A549 (cell line): ENCODE results near the gene MPC1. TPM values are rescaled to one million over a fixed set of nuclear protein-coding genes. Genes with fewer than 3 reads are reported as not detected.

ENCODE experiments used
- ATAC-seq, 2 experiments: fragments of 200-7000 bp in 1 of 2; fragments of >200 bp in 1 of 2; cut with Nextera tagmentation in 1 of 2; cut with Tn5 transposase in 1 of 2; 3 replicates each; pipeline versions ENCODE4 v1.8.0 to v1.9.1; 2018 to 2020; ENCODE audit warnings: mild to moderate bottlenecking in 1 of 2, moderate library complexity in 1 of 2
- CTCF ChIA-PET: fragments of 300-600 bp; sonication (Branson Sonifier 250); formaldehyde crosslinking; extraction: SDS; loops from one replicate; lab custom pipeline; 2021; ENCODE audit warnings: antibody characterized with exemption, inconsistent platforms; lab: Yijun Ruan, JAX
- POLR2A ChIA-PET: fragments of 350-600 bp; formaldehyde crosslinking; extraction: SDS; loops from one replicate; lab custom pipeline; 2021; ENCODE audit warnings: antibody characterized with exemption, inconsistent platforms; lab: Yijun Ruan, JAX
- DNase-seq, 2 experiments: peaks; one replicate each; pipeline versions ENCODE4 v3.0.0 to v3.0.0-alpha.2; 2011 to 2016; ENCODE audit warnings: low read depth in 1 of 2, low spot score in 1 of 2
- FAIRE-seq: peaks from 2 replicates; lab custom pipeline; 2011; peaks lifted over from hg19 to GRCh38; lab: Jason Lieb, UNC
- H3K27ac ChIP-seq, 2 experiments: fragments of >200 bp; sonication (Bioruptor Twin); formaldehyde crosslinking; 3 replicates each; pipeline ENCODE4 v1.5.1; 2016 to 2017
- H3K4me1 ChIP-seq: fragments of >200 bp; sonication (Bioruptor Twin); formaldehyde crosslinking; 3 replicates; pipeline ENCODE4 v1.6.1; 2016
- H3K4me2 ChIP-seq: fragments of >200 bp; sonication (Bioruptor Twin); formaldehyde crosslinking; 3 replicates; pipeline ENCODE4 v1.6.1; 2016
- H3K4me3 ChIP-seq: fragments of >200 bp; sonication (Bioruptor Twin); formaldehyde crosslinking; 3 replicates; pipeline ENCODE4 v1.5.1; 2016
- H3K9me3 ChIP-seq: fragments of >200 bp; sonication (Bioruptor Twin); formaldehyde crosslinking; 3 replicates; pipeline ENCODE4 v1.6.1; 2016
- ATOH8 ChIP-seq: fragments of 250-450 bp; sonication (Bioruptor Pico); IDR thresholded peaks from 2 replicates; pipeline ENCODE4 v1.5.0; 2020; ENCODE audit warnings: low read depth, mild to moderate bottlenecking, moderate library complexity
- BCL3 ChIP-seq: fragments of >200 bp; sonication (Bioruptor Twin); formaldehyde crosslinking; IDR thresholded peaks from 3 replicates; pipeline ENCODE4 v1.6.1; 2016
- BHLHE40 ChIP-seq: IDR thresholded peaks from 2 replicates; pipeline ENCODE4 v1.6.1; 2012; ENCODE audit warnings: low read depth, low read length, inconsistent platforms
- CTCF ChIP-seq: fragments of >200 bp; sonication (Bioruptor Twin); formaldehyde crosslinking; IDR thresholded peaks from 3 replicates; pipeline ENCODE4 v1.5.1; 2016
- EHMT2 ChIP-seq: fragments of 200-600 bp; sonication (generic); IDR thresholded peaks from 2 replicates; pipeline ENCODE4 v1.6.1; 2016; ENCODE audit warnings: antibody characterized with exemption, low read depth, mild to moderate bottlenecking, moderate library complexity
- ELK1 ChIP-seq: fragments of 150-350 bp; IDR thresholded peaks from 2 replicates; pipeline ENCODE4 v1.6.1; 2014; ENCODE audit warnings: low read depth, mild to moderate bottlenecking, low read length
- EP300 ChIP-seq, 2 experiments: fragments of >200 bp; sonication (Bioruptor Twin); formaldehyde crosslinking; IDR thresholded peaks; 2 replicates in 1 of 2; 3 replicates in 1 of 2; pipeline ENCODE4 v1.6.1; 2016 to 2017
- GATA3 ChIP-seq: IDR thresholded peaks from 2 replicates; pipeline ENCODE4 v1.6.1; 2012; ENCODE audit warnings: borderline replicate concordance
- HEYL ChIP-seq: fragments of 250-450 bp; sonication (Bioruptor Pico); IDR thresholded peaks from 2 replicates; pipeline ENCODE4 v1.8.0; 2021; ENCODE audit warnings: mild to moderate bottlenecking, moderate library complexity
- HOXB13 ChIP-seq: fragments of 250-450 bp; sonication (Bioruptor Pico); IDR thresholded peaks from 2 replicates; pipeline ENCODE4 v1.5.0; 2020; ENCODE audit warnings: low read depth, mild to moderate bottlenecking, moderate library complexity
- HOXB5 ChIP-seq: fragments of 250-450 bp; sonication (Bioruptor Pico); IDR thresholded peaks from 2 replicates; pipeline ENCODE4 v1.5.0; 2020; ENCODE audit warnings: mild to moderate bottlenecking, moderate library complexity
- MAFK ChIP-seq: fragments of 450-650 bp; IDR thresholded peaks from 2 replicates; pipeline ENCODE4 v1.6.1; 2014; ENCODE audit not compliant: partially characterized antibody
- MYC ChIP-seq: IDR thresholded peaks from 2 replicates; pipeline ENCODE4 v1.6.1; 2012; ENCODE audit warnings: mild to moderate bottlenecking, inconsistent platforms, low read length, improper control_type of control experiment, borderline replicate concordance
- RARB ChIP-seq: fragments of 250-450 bp; sonication (Bioruptor Pico); IDR thresholded peaks from 2 replicates; pipeline ENCODE4 v1.8.0; 2021; ENCODE audit warnings: mild to moderate bottlenecking, moderate library complexity
- RNF2 ChIP-seq: fragments of 200-600 bp; sonication (generic); IDR thresholded peaks from 2 replicates; pipeline ENCODE4 v1.6.1; 2016; ENCODE audit warnings: low read depth, mild to moderate bottlenecking, antibody characterized with exemption, moderate library complexity, borderline replicate concordance
- SMC3 ChIP-seq: fragments of >200 bp; sonication (Bioruptor Twin); formaldehyde crosslinking; IDR thresholded peaks from 3 replicates; pipeline ENCODE4 v1.6.1; 2018; ENCODE audit warnings: inconsistent platforms
- ZNF302 ChIP-seq: fragments of 250-450 bp; sonication (Bioruptor Pico); IDR thresholded peaks from 2 replicates; pipeline ENCODE4 v1.9.0; 2021; ENCODE audit warnings: inconsistent platforms, mild to moderate bottlenecking, moderate library complexity
- WGBS: methylation state at CpG from one replicate; pipeline ENCODE4 v1.1.6; 2017; ENCODE audit errors: missing lambda C conversion rate; 5-methylcytosine and 5-hydroxymethylcytosine counted together
- polyA plus RNA-seq, 4 experiments: library from polyadenylated mRNA; depleted of rRNA in 3 of 4; stranded (reverse); fragments of >200 nt; fragmentation: RNase III in 1 of 4; extraction: RNeasy Plus Mini Kit Qiagen cat#74134 plus additional on column Dnase treatment in 1 of 4; gene quantifications; 2 replicates in 3 of 4; 3 replicates in 1 of 4; pipeline ENCODE4 v1.2.3, GENCODE V29; 2011 to 2017

The MPC1 gene
- polyA plus RNA-seq, 2 of the 4 experiments (the other 2 are of a cell fraction), result 4.4 to 7.7 TPM

- WGBS, result 89% methylated on average over 6 of the region's 12 CpGs
- ChIA-PET POLR2A (no interaction called here), CTCF (no interaction called here)
- no peak overlapping the region for H3K27ac ChIP-seq
- TF ChIP-seq MAFK, result no peak
- TF ChIP-seq ATOH8 (CRISPR knock-in tag), result no peak
- no peak for TF ChIP-seq BCL3
- no peak for TF ChIP-seq BHLHE40
- TF ChIP-seq ZNF302 (CRISPR knock-in tag), result no peak
- no peak for TF ChIP-seq EP300 (IDR thresholded peaks at IDR 0.05)
- TF ChIP-seq HOXB13 (CRISPR knock-in tag), result no peak
- TF ChIP-seq RNF2, result no peak
- TF ChIP-seq EHMT2, result no peak
- no peak for TF ChIP-seq HEYL (CRISPR knock-in tag)
- H3K4me1 ChIP-seq, result no peaks in the 10 kb centered on the region
- H3K9me3 ChIP-seq, result no peaks in the 10 kb centered on the region
- no peak for DNase-seq
- no peak for FAIRE-seq
- ATAC-seq, result no peak
- H3K4me3 ChIP-seq, result no peak overlapping the region
- H3K4me2 ChIP-seq, result no peak overlapping the region
These were observed 23.5 kb upstream of the MPC1 start for GRCh38 chr6:166406197-166406596.

- TF ChIP-seq ELK1, result no peak
- 75% methylated on average over 1 of the region's 7 CpGs for WGBS
- FAIRE-seq (no peak), DNase-seq (no peak), ATAC-seq (no peak)
- ChIA-PET CTCF (interaction anchor here (0.6 to 1.1 kb wide), 2 partner anchors 95 to 126 kb away, joined by 3 to 4 read pairs; no protein-coding TSS in a partner anchor), POLR2A (no interaction called here)
- H3K27ac ChIP-seq, result no peak overlapping the region
- H3K4me1 ChIP-seq, result no peaks in the 10 kb centered on the region
- H3K9me3 ChIP-seq, result no peaks in the 10 kb centered on the region
- no peak overlapping the region for H3K4me3 ChIP-seq
- no peak overlapping the region for H3K4me2 ChIP-seq
These were observed 22.6 kb upstream of the MPC1 start for GRCh38 chr6:166405386-166405785.

GRCh38 chr6:166402582-166403277 lies 20.0 kb upstream of the MPC1 start:
- TF ChIP-seq GATA3, result no peak
- TF ChIP-seq HOXB5 (CRISPR knock-in tag), result no peak
- no peak for TF ChIP-seq MYC
- no peak for TF ChIP-seq RARB (CRISPR knock-in tag)
- TF ChIP-seq CTCF, result no peak
- TF ChIP-seq SMC3, result no peak
- TF ChIP-seq, all 56 proteins: peak for 0
- POLR2A ChIA-PET, result no interaction called here
- DNase-seq (no peak), FAIRE-seq (no peak), ATAC-seq (no peak)
- CTCF ChIA-PET, result no interaction called here
- no peak overlapping the region for H3K4me3 ChIP-seq
- no peaks in the 10 kb centered on the region for H3K9me3 ChIP-seq
- no peak overlapping the region for H3K27ac ChIP-seq
- no peaks in the 10 kb centered on the region for H3K4me1 ChIP-seq
- WGBS, result 28% methylated on average over 4 of the region's 6 CpGs
- no peak overlapping the region for H3K4me2 ChIP-seq
